Fibroblast of lung (primary cell): ENCODE results near the gene NAB2. TPM values are rescaled to one million over a fixed set of nuclear protein-coding genes. Genes with fewer than 3 reads are reported as not detected.

Experiments used
- DNase-seq, 2 donors: peaks; one replicate each; pipeline versions ENCODE4 v3.0.0 to v3.0.0-alpha.2; 2010; ENCODE audit warnings: low read depth in 2 of 2
- H2AFZ ChIP-seq: 2 replicates; pipeline ENCODE4 v1.5.1; 2012; ENCODE audit warnings: low read length, control low read depth, inconsistent platforms
- H3K27ac ChIP-seq: 2 replicates; pipeline ENCODE4 v1.5.1; 2011; ENCODE audit warnings: low read length, control low read depth; ENCODE audit not compliant: insufficient read depth
- H3K27me3 ChIP-seq: 2 replicates; pipeline ENCODE4 v1.5.1; 2011; ENCODE audit warnings: mild to moderate bottlenecking, low read length; ENCODE audit not compliant: control insufficient read depth, insufficient read depth
- H3K36me3 ChIP-seq: 2 replicates; pipeline ENCODE4 v1.5.1; 2011; ENCODE audit warnings: low read length; ENCODE audit not compliant: control insufficient read depth, insufficient read depth
- H3K4me1 ChIP-seq: 2 replicates; pipeline ENCODE4 v1.5.1; 2011; ENCODE audit warnings: low read length; ENCODE audit not compliant: control insufficient read depth, insufficient read depth; ENCODE audit errors: extremely low read depth
- H3K4me2 ChIP-seq: 2 replicates; pipeline ENCODE4 v1.5.1; 2011; ENCODE audit warnings: low read length, control low read depth; ENCODE audit not compliant: insufficient read depth; ENCODE audit errors: extremely low read depth
- H3K4me3 ChIP-seq, 4 experiments: fragments of 200-600 bp in 1 of 4; sonication (generic) in 1 of 4; replicated peaks in 1 of 4; 2 replicates each; pipeline ENCODE4 v1.5.1; 2011 to 2016; ENCODE audit warnings: low read length in 4 of 4, low read depth in 3 of 4, mild to moderate bottlenecking in 3 of 4, control low read depth in 2 of 4, inconsistent platforms in 1 of 4, mixed read lengths in 1 of 4; ENCODE audit not compliant: insufficient read depth in 1 of 4; ENCODE audit errors: control extremely low read depth in 1 of 4
- H3K79me2 ChIP-seq: 2 replicates; pipeline ENCODE4 v1.5.1; 2012; ENCODE audit warnings: mild to moderate bottlenecking, low read length, inconsistent platforms; ENCODE audit not compliant: control insufficient read depth, insufficient read depth
- H3K9ac ChIP-seq: 2 replicates; pipeline ENCODE4 v1.5.1; 2011; ENCODE audit warnings: mild to moderate bottlenecking, low read length, control low read depth; ENCODE audit not compliant: insufficient read depth
- H3K9me3 ChIP-seq: 2 replicates; pipeline ENCODE4 v1.5.1; 2012; ENCODE audit warnings: low read depth, low read length; ENCODE audit not compliant: control insufficient read depth, insufficient read depth
- H4K20me1 ChIP-seq: 2 replicates; pipeline ENCODE4 v1.5.1; 2011; ENCODE audit warnings: low read length; ENCODE audit not compliant: control insufficient read depth, insufficient read depth; ENCODE audit errors: extremely low read depth
- EZH2 ChIP-seq: IDR thresholded peaks from 2 replicates; pipeline ENCODE4 v1.5.1; 2012; ENCODE audit warnings: low read length, control low read depth, mild to moderate bottlenecking; ENCODE audit errors: missing control alignments
- polyA plus RNA-seq, 2 donors: library from polyadenylated mRNA; depleted of rRNA in 1 of 2; stranded (reverse) in 1 of 2; unstranded in 1 of 2; fragments of >200 nt; gene quantifications; 2 replicates each; pipeline ENCODE4 v1.2.1, GENCODE V29; 2011 to 2012; ENCODE audit warnings: missing spikeins in 1 of 2
- total RNA-seq: library from RNA; depleted of rRNA; stranded (reverse); fragments of >200 nt; gene quantifications from 2 replicates; pipeline ENCODE4 v1.2.1, GENCODE V29; 2014
- TF ChIP-seq, protein P1 (sequence below), 2 donors: IDR thresholded peaks in 1 of 2; conservative IDR thresholded peaks in 1 of 2; 1 replicate in 1 of 2; 2 replicates in 1 of 2; pipeline ENCODE4 v1.5.1; 2011 to 2012; ENCODE audit warnings: low read length in 2 of 2, control low read depth in 1 of 2, inconsistent platforms in 1 of 2, low read depth in 1 of 2, mild to moderate bottlenecking in 1 of 2

The NAB2 gene
- total and polyA plus RNA-seq, 2 donors (not counting 1 experiment from before 2014, with no cell fraction given): 31.3 to 39.6 TPM

DNA sequence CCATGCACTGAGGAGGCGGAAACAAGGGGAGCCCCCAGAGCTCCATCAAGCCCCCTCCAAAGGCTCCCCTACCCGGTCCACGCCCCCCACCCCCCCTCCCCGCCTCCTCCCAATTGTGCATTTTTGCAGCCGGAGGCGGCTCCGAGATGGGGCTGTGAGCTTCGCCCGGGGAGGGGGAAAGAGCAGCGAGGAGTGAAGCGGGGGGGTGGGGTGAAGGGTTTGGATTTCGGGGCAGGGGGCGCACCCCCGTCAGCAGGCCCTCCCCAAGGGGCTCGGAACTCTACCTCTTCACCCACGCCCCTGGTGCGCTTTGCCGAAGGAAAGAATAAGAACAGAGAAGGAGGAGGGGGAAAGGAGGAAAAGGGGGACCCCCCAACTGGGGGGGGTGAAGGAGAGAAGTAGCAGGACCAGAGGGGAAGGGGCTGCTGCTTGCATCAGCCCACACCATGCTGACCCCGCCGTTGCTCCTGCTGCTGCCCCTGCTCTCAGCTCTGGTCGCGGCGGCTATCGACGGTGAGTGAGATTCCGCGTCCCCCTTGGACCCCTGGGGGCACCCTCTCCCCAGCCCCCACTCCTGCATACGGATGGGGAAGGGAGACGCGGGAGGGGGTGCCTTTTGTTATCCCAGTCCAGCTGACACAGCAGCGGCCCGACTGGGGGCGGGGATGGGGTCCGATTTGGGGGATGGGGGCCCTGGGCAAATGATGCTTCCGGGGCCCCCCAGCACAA is 39.8 kb downstream of the NAB2 start:
- Histone ChIP-seq H2AFZ (no peak overlapping the region), H3K36me3 (peaks cover 4% of the 10 kb centered on the region), H3K9me3 (no peaks in the 10 kb centered on the region), H3K4me3 (peak overlapping the region; percentile 70 to 95 (median 91)), H3K4me1 (peaks cover 33% of the 10 kb centered on the region), H3K9ac (peak overlapping the region; percentile 77), H3K79me2 (peaks cover 51% of the 10 kb centered on the region), H3K4me2 (peak overlapping the region; percentile 25), H3K27me3 (no peaks in the 10 kb centered on the region), H4K20me1 (no peaks in the 10 kb centered on the region), H3K27ac (peak overlapping the region; percentile 73)
- TF ChIP-seq, protein P1, sequence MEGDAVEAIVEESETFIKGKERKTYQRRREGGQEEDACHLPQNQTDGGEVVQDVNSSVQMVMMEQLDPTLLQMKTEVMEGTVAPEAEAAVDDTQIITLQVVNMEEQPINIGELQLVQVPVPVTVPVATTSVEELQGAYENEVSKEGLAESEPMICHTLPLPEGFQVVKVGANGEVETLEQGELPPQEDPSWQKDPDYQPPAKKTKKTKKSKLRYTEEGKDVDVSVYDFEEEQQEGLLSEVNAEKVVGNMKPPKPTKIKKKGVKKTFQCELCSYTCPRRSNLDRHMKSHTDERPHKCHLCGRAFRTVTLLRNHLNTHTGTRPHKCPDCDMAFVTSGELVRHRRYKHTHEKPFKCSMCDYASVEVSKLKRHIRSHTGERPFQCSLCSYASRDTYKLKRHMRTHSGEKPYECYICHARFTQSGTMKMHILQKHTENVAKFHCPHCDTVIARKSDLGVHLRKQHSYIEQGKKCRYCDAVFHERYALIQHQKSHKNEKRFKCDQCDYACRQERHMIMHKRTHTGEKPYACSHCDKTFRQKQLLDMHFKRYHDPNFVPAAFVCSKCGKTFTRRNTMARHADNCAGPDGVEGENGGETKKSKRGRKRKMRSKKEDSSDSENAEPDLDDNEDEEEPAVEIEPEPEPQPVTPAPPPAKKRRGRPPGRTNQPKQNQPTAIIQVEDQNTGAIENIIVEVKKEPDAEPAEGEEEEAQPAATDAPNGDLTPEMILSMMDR (conservative IDR thresholded peaks at IDR 0.05 in 1 of 2, IDR thresholded peaks at IDR 0.05 in 1 of 2; ENCODE audit: low read depth in 1 of 2, low read length in 2 of 2): no peak
- DNase-seq: no peak

DNA sequence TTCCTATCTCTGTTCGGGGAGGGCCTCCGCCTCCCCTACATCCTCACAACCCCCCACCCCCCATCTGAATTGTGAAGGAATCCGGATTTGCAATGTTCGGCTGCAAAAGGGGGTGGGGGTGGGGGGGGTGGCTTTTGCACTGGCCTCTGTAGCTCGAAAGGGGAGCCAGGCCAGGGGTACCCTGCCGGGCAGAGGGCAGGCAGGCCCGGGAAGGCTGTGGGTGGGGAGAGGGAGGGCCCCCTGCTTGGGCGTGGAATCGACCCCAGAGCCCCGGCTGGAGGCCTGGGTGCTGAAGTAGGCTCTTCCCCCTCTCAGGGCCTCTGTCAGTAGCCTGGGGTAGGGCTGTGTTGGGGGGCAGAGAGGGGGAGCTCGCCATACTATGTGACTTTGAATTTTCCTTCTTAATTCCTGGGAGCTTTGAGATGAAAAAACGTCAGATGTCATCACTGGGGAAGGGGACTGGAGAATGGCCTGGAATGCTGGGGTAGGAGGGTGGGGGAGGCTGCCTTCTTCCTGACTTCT is 40.5 kb downstream of the NAB2 start:
- Histone ChIP-seq H4K20me1 (no peaks in the 10 kb centered on the region), H3K4me2 (peak overlapping the region; percentile 95), H3K4me1 (peaks cover 39% of the 10 kb centered on the region), H3K27me3 (no peaks in the 10 kb centered on the region), H3K36me3 (peaks cover 4% of the 10 kb centered on the region), H3K27ac (peak overlapping the region; percentile 73), H3K9me3 (no peaks in the 10 kb centered on the region), H3K4me3 (peak overlapping the region; percentile 70 to 95 (median 91)), H3K9ac (peak overlapping the region; percentile 77), H2AFZ (no peak overlapping the region), H3K79me2 (peaks cover 58% of the 10 kb centered on the region)
- no peak for TF ChIP-seq EZH2
- TF ChIP-seq, protein P1 (conservative IDR thresholded peaks at IDR 0.05 in 1 of 2, IDR thresholded peaks at IDR 0.05 in 1 of 2; ENCODE audit: low read depth in 1 of 2, low read length in 2 of 2): no peak
- no peak for DNase-seq

DNA sequence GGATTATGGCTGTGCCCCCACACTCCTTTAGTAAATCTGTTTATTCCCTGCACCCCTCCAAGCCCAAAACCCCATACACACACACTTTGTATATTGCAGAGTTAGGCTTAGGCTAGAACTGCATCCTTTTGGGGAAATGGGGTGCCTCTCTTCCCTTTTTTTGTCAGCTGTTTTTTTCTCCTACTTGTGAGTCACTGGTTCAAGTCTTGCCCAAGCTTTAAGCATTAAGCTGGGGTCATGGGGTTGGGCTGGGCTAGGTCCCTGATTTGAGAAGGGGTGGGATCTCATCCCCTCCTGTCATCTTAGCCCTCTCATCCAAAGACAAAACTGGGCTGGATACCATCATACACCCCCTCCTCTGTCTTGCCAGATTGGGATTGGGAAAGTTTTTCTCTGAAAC is 41.0 kb downstream of the NAB2 start:
- peak overlapping the region; percentile 70 to 95 (median 91) for H3K4me3 ChIP-seq
- H3K36me3 ChIP-seq: peaks cover 4% of the 10 kb centered on the region
- no peak overlapping the region for H2AFZ ChIP-seq
- H3K27ac ChIP-seq: peak overlapping the region; percentile 73
- no peaks in the 10 kb centered on the region for H3K9me3 ChIP-seq
- H3K27me3 ChIP-seq: no peaks in the 10 kb centered on the region
- H4K20me1 ChIP-seq: no peaks in the 10 kb centered on the region
- no peak for TF ChIP-seq EZH2
- TF ChIP-seq, protein P1 (conservative IDR thresholded peaks at IDR 0.05 in 1 of 2, IDR thresholded peaks at IDR 0.05 in 1 of 2; ENCODE audit: low read depth in 1 of 2, low read length in 2 of 2): no peak
- peak overlapping the region; percentile 95 for H3K4me2 ChIP-seq
- H3K79me2 ChIP-seq: peaks cover 61% of the 10 kb centered on the region
- H3K4me1 ChIP-seq: peaks cover 40% of the 10 kb centered on the region
- peak overlapping the region; percentile 77 for H3K9ac ChIP-seq
- DNase-seq: peak in 1 of 2 donors; percentile 57
